H1 (cell line): Measurements from ENCODE around the gene MCCD1. TPM values are rescaled to one million over a fixed set of nuclear protein-coding genes. Genes with fewer than 3 reads are reported as not detected.
"Not testable (repeated sequence)": the region's sequence is repeated elsewhere in the genome, so short reads cannot be mapped to it uniquely, and the experiment has no call there.

Experiments used
- CTCF ChIA-PET: fragments of 300-600 bp; sonication (Branson Sonifier 250); formaldehyde crosslinking; loops from one replicate; lab custom pipeline; 2021; ENCODE audit not compliant: partially characterized antibody; lab: Charles Lee
- POLR2A ChIA-PET: fragments of 300-600 bp; sonication (Branson Sonifier 250); formaldehyde crosslinking; loops from one replicate; lab custom pipeline; 2021; ENCODE audit warnings: inconsistent platforms; ENCODE audit not compliant: partially characterized antibody; lab: Charles Lee
- DNase-seq, 2 experiments: peaks; one replicate each; pipeline versions ENCODE4 v3.0.0 to v3.0.0-alpha.2; 2010 to 2022; ENCODE audit warnings: low spot score in 2 of 2, low read depth in 1 of 2, mixed read lengths in 1 of 2
- FAIRE-seq: peaks from 2 replicates; lab custom pipeline; 2011; peaks lifted over from hg19 to GRCh38; lab: Jason Lieb, UNC
- H2AFZ ChIP-seq: 2 replicates; pipeline ENCODE4 v1.8.1; 2012; ENCODE audit warnings: low read length, inconsistent platforms
- H2AK5ac ChIP-seq: 2 replicates; pipeline ENCODE4 v1.6.1; 2013; ENCODE audit warnings: low read depth, low read length
- H2BK120ac ChIP-seq: replicated peaks from 2 replicates; pipeline ENCODE3; 2013; ENCODE audit warnings: low read depth, low read length, inconsistent platforms
- H2BK12ac ChIP-seq: 2 replicates; pipeline ENCODE4 v1.6.1; 2013; ENCODE audit warnings: low read depth, low read length
- H2BK15ac ChIP-seq: 2 replicates; pipeline ENCODE4 v1.6.1; 2013; ENCODE audit warnings: low read length
- H2BK20ac ChIP-seq: 2 replicates; pipeline ENCODE4 v1.6.1; 2013; ENCODE audit warnings: low read length
- H2BK5ac ChIP-seq: 2 replicates; pipeline ENCODE4 v1.6.1; 2013; ENCODE audit warnings: low read depth, low read length
- H3K14ac ChIP-seq: 2 replicates; pipeline ENCODE4 v1.6.1; 2013; ENCODE audit warnings: inconsistent platforms; ENCODE audit not compliant: insufficient read length
- H3K18ac ChIP-seq: 2 replicates; pipeline ENCODE4 v1.6.1; 2013; ENCODE audit warnings: low read length; ENCODE audit errors: extremely low read depth
- H3K23ac ChIP-seq: 2 replicates; pipeline ENCODE4 v1.6.1; 2013; ENCODE audit warnings: inconsistent platforms; ENCODE audit not compliant: insufficient read length
- H3K23me2 ChIP-seq: 2 replicates; pipeline ENCODE4 v1.6.1; 2013; ENCODE audit warnings: low read depth, low read length
- H3K27ac ChIP-seq: 2 replicates; pipeline ENCODE4 v1.6.1; 2011; ENCODE audit warnings: low read depth, low read length, inconsistent platforms
- H3K27me3 ChIP-seq, 4 experiments: replicated peaks in 1 of 4; 1 replicate in 1 of 4; 2 replicates in 3 of 4; pipeline versions ENCODE4 v1.6.1 to v1.8.1; 2011 to 2013; ENCODE audit warnings: low read length in 3 of 4, mild to moderate bottlenecking in 3 of 4, inconsistent platforms in 2 of 4, mixed read lengths in 2 of 4, moderate library complexity in 1 of 4; ENCODE audit not compliant: control insufficient read depth in 3 of 4, insufficient read depth in 3 of 4; ENCODE audit errors: extremely low read depth in 1 of 4
- H3K36me3 ChIP-seq, 4 experiments: 2 replicates each; pipeline versions ENCODE4 v1.6.1 to v1.8.1; 2011 to 2013; ENCODE audit warnings: mild to moderate bottlenecking in 4 of 4, low read length in 3 of 4, moderate library complexity in 2 of 4, control low read depth in 1 of 4, inconsistent platforms in 1 of 4; ENCODE audit not compliant: insufficient read depth in 4 of 4, control insufficient read depth in 2 of 4
- H3K4ac ChIP-seq: replicated peaks from 2 replicates; pipeline ENCODE3; 2013; ENCODE audit warnings: low read length, low read depth, mixed read lengths, inconsistent platforms; ENCODE audit not compliant: insufficient read length
- H3K4me1 ChIP-seq, 4 experiments: replicated peaks in 1 of 4; 1 replicate in 1 of 4; 2 replicates in 3 of 4; pipeline versions ENCODE4 v1.6.1 to v1.8.1; 2011 to 2013; ENCODE audit warnings: low read length in 3 of 4, inconsistent platforms in 2 of 4, mixed read lengths in 1 of 4; ENCODE audit not compliant: insufficient read depth in 4 of 4, control insufficient read depth in 3 of 4
- H3K4me2 ChIP-seq, 2 experiments: 2 replicates each; pipeline versions ENCODE4 v1.6.1 to v1.8.1; 2011 to 2013; ENCODE audit warnings: low read depth in 2 of 2, low read length in 2 of 2, control low read depth in 1 of 2, inconsistent platforms in 1 of 2, mild to moderate bottlenecking in 1 of 2; ENCODE audit not compliant: insufficient read depth in 1 of 2
- H3K4me3 ChIP-seq, 4 experiments: fragments of 200-600, 300-600 bp in 1 of 4; sonication (generic), shearing (Covaris generic), sonication (Bioruptor Twin) in 1 of 4; 2 replicates each; pipeline versions ENCODE4 v1.5.1 to v1.8.1; 2011 to 2016; ENCODE audit warnings: low read length in 4 of 4, low read depth in 3 of 4, control low read depth in 2 of 4, inconsistent platforms in 2 of 4, mild to moderate bottlenecking in 2 of 4, mixed read lengths in 1 of 4, moderate library complexity in 1 of 4; ENCODE audit not compliant: insufficient read depth in 2 of 4; ENCODE audit errors: extremely low read depth in 1 of 4
- H3K56ac ChIP-seq: replicated peaks from 2 replicates; pipeline ENCODE3; 2013; ENCODE audit warnings: low read depth, mild to moderate bottlenecking, mixed read lengths, low read length, inconsistent platforms; ENCODE audit not compliant: insufficient read length
- H3K79me1 ChIP-seq: 2 replicates; pipeline ENCODE4 v1.6.1; 2013; ENCODE audit warnings: low read depth, low read length, control low read depth
- H3K79me2 ChIP-seq, 2 experiments: 2 replicates each; pipeline versions ENCODE4 v1.6.1 to v1.8.1; 2012 to 2013; ENCODE audit warnings: low read length in 2 of 2, mild to moderate bottlenecking in 2 of 2, inconsistent platforms in 1 of 2; ENCODE audit not compliant: insufficient read depth in 2 of 2, control insufficient read depth in 1 of 2
- H3K9ac ChIP-seq, 4 experiments: replicated peaks in 1 of 4; 1 replicate in 1 of 4; 2 replicates in 3 of 4; pipeline versions ENCODE4 v1.6.1 to v1.8.1; 2011 to 2013; ENCODE audit warnings: low read depth in 3 of 4, low read length in 3 of 4, control low read depth in 2 of 4, mild to moderate bottlenecking in 2 of 4, moderate library complexity in 2 of 4, inconsistent platforms in 1 of 4; ENCODE audit errors: extremely low read depth in 1 of 4
- H3K9me3 ChIP-seq, 2 experiments: 2 replicates each; pipeline versions ENCODE4 v1.6.1 to v1.8.1; 2012 to 2013; ENCODE audit warnings: mild to moderate bottlenecking in 2 of 2, moderate library complexity in 2 of 2, control low read depth in 1 of 2, inconsistent platforms in 1 of 2, low read depth in 1 of 2, low read length in 1 of 2, mixed read lengths in 1 of 2; ENCODE audit not compliant: insufficient read depth in 2 of 2
- H4K20me1 ChIP-seq, 2 experiments: replicated peaks in 1 of 2; 2 replicates each; pipeline versions ENCODE3 to v1.8.1; 2011 to 2013; ENCODE audit warnings: inconsistent platforms in 2 of 2, low read length in 2 of 2, mild to moderate bottlenecking in 1 of 2; ENCODE audit not compliant: insufficient read depth in 2 of 2, control insufficient read depth in 1 of 2
- H4K5ac ChIP-seq: 2 replicates; pipeline ENCODE4 v1.6.1; 2013; ENCODE audit warnings: low read length, low read depth, mixed read lengths, inconsistent platforms; ENCODE audit not compliant: insufficient read length
- H4K8ac ChIP-seq: 2 replicates; pipeline ENCODE4 v1.8.0; 2013; ENCODE audit warnings: mild to moderate bottlenecking, moderate library complexity, low read length, inconsistent platforms; ENCODE audit not compliant: insufficient read depth; ENCODE audit errors: extremely low read depth
- H4K91ac ChIP-seq: replicated peaks from 2 replicates; pipeline ENCODE3; 2013; ENCODE audit warnings: low read length, mixed read lengths, inconsistent platforms; ENCODE audit not compliant: insufficient read length
- whole genome bisulfite sequencing, 2 experiments: shearing (Covaris generic) in 1 of 2; methylation state at CpG; one replicate each; pipeline versions ENCODE4 v1.1.6 to v1.1.7; 2013 to 2015; ENCODE audit warnings: low lambda C conversion rate in 2 of 2, mixed read lengths in 2 of 2, inconsistent platforms in 1 of 2, low coverage in 1 of 2, missing lambda C conversion rate in 1 of 2; ENCODE audit not compliant: insufficient replicate concordance in 2 of 2, insufficient coverage in 1 of 2, insufficient read length in 1 of 2; ENCODE audit errors: extremely low coverage in 1 of 2, missing lambda C conversion rate in 1 of 2; 5-methylcytosine and 5-hydroxymethylcytosine counted together
- polyA plus RNA-seq, 7 experiments: library from polyadenylated mRNA; depleted of rRNA in 3 of 7; stranded (reverse) in 5 of 7; unstranded in 2 of 7; fragments of >200 nt in 5 of 7; fragments of 200-250 nt in 2 of 7; gene quantifications; 1 replicate in 5 of 7; 2 replicates in 1 of 7; 4 replicates in 1 of 7; pipeline versions ENCODE4 v1.2.1 to v1.2.3, GENCODE V29; 2011 to 2013; ENCODE audit warnings: missing spikeins in 2 of 7, mixed read lengths in 2 of 7
- total RNA-seq: library from RNA; stranded (reverse); fragmentation: NEBNext Ultra II Directional; extraction: Animal tissue kit (Norgen Biotek cat#: 25700); gene quantifications from 2 replicates; pipeline ENCODE4 v1.2.1, GENCODE V29; 2021

MCCD1 gene
- total and polyA plus RNA-seq, 2 of the 8 experiments (the other 6 are each of a cell fraction or from before 2014, with no cell fraction given), result not detected

DNA sequence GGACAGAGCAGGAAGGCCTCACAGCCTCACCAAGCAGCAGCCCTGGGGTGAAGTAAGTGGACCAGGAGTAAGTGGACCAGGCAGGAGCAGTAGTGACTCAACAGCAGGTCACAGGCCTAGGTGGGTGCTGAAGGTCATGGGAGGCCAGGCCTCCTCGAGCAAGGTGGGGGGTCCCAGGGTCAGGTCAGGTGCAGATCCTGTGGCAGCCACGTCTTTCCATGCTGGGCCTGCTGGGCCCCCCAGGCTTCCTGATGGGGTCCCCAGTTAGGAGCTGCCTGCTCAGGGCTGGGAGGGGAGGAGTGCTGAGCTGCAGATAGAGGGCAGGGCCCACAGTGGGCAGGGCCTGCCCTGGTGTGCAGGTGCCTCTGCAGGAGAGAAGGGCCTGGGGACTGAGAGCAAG, 19.7 kb upstream of the MCCD1 start:
- DNase-seq, H3K4ac ChIP-seq, H3K56ac ChIP-seq, H3K9ac ChIP-seq, H2AK5ac ChIP-seq, H2BK5ac ChIP-seq, H4K91ac ChIP-seq, H3K14ac ChIP-seq, H3K9me3 ChIP-seq, H3K23ac ChIP-seq, H3K79me2 ChIP-seq, FAIRE-seq, H2BK20ac ChIP-seq, H3K79me1 ChIP-seq, H2BK12ac ChIP-seq, H3K4me3 ChIP-seq, H4K20me1 ChIP-seq, CTCF ChIA-PET, H2AFZ ChIP-seq, H4K5ac ChIP-seq, H3K4me2 ChIP-seq, H3K18ac ChIP-seq, H3K4me1 ChIP-seq, H2BK120ac ChIP-seq, H2BK15ac ChIP-seq, H3K23me2 ChIP-seq, H3K27ac ChIP-seq, H3K27me3 ChIP-seq: not testable (repeated sequence)
- peaks cover 4 to 30% (median 14%) of the 10 kb centered on the region in 4 experiments; a peak in 7 of 8 replicates for H3K36me3 ChIP-seq
- POLR2A ChIA-PET, result interaction anchor here (1.6 to 2.0 kb wide), 2 partner anchors 12 to 23 kb away, joined by 3 to 5 read pairs; no protein-coding TSS in a partner anchor
- H4K8ac ChIP-seq, result 0 out of 2 replicates have a peak overlapping the region, but pooled peaks have one; percentile 20
- WGBS, 2 experiments, result 69% methylated on average over 2 of the region's 2 CpGs; no CpG with 5 or more reads in 1 of the 2 experiments
